Esophagus squamous epithelium (tissue), 4 donors: ENCODE measurements around the gene DAB1.

ENCODE experiments used
- POLR2A ChIP-seq, 4 donors: fragments of 450-650 bp; IDR thresholded peaks; one replicate each; pipeline ENCODE4 v1.6.1; 2017; ENCODE audit warnings: antibody characterized with exemption in 4 of 4, mild to moderate bottlenecking in 4 of 4, moderate library complexity in 3 of 4
- TF ChIP-seq, protein P1 (sequence below), 6 experiments: fragments of 450-650 bp in 4 of 6; fragments of 200-600 bp in 2 of 6; sonication (generic) in 2 of 6; IDR thresholded peaks; one replicate each; pipeline ENCODE4 v1.5.1; 2016 to 2019; ENCODE audit warnings: antibody characterized with exemption in 6 of 6, mild to moderate bottlenecking in 4 of 6, moderate library complexity in 4 of 6

DNA sequence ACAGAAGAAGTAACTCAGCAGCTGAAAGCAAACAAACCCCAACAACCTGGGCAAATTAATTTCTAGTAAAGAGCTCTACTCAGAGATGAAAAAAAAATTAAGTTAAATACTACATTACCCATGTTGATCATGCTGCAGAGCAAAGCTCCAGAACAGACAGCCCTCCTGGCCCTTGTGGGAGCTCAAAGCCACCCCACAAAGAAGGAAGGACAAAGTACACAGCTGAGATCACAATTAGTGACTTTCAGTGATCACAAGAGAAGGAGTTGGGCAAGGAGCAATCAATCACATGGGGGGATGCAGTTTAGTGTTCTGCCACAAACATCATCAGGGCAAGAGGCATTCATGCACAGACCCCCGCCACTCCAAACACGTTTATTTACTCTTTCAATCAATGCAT is 114.2 kb downstream of the DAB1 start:
- no peak for TF ChIP-seq POLR2A (IDR thresholded peaks at IDR 0.05)
- TF ChIP-seq, protein P1, sequence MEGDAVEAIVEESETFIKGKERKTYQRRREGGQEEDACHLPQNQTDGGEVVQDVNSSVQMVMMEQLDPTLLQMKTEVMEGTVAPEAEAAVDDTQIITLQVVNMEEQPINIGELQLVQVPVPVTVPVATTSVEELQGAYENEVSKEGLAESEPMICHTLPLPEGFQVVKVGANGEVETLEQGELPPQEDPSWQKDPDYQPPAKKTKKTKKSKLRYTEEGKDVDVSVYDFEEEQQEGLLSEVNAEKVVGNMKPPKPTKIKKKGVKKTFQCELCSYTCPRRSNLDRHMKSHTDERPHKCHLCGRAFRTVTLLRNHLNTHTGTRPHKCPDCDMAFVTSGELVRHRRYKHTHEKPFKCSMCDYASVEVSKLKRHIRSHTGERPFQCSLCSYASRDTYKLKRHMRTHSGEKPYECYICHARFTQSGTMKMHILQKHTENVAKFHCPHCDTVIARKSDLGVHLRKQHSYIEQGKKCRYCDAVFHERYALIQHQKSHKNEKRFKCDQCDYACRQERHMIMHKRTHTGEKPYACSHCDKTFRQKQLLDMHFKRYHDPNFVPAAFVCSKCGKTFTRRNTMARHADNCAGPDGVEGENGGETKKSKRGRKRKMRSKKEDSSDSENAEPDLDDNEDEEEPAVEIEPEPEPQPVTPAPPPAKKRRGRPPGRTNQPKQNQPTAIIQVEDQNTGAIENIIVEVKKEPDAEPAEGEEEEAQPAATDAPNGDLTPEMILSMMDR (IDR thresholded peaks at IDR 0.05) = no peak
